Endometrium (tissue), 2 donors: ENCODE measurements around the gene SLX4IP.

Experiments
- FAIRE-seq: peaks from 2 replicates; lab custom pipeline; 2012; peaks lifted over from hg19 to GRCh38; lab: Jason Lieb, UNC
- donor health status: control.
- donor health status: control.

The SLX4IP gene

GRCh38 chr20:10651227-10651990 lies 216.3 kb downstream of the SLX4IP start:
- FAIRE-seq = no peak

- FAIRE-seq = no peak
Observed at GRCh38 chr20:10652185-10652584, 217.1 kb downstream of the SLX4IP start.

GRCh38 chr20:10652660-10653261 lies 217.7 kb downstream of the SLX4IP start:
- no peak for FAIRE-seq

GRCh38 chr20:10653599-10654249 lies 218.6 kb downstream of the SLX4IP start:
- no peak for FAIRE-seq

- no peak for FAIRE-seq
Observed at GRCh38 chr20:10654250-10654610, 219.1 kb downstream of the SLX4IP start.

GRCh38 chr20:10654630-10655029 lies 219.5 kb downstream of the SLX4IP start:
- no peak for FAIRE-seq

GRCh38 chr20:10655720-10656669 lies 220.9 kb downstream of the SLX4IP start:
- FAIRE-seq = no peak

GRCh38 chr20:10657453-10657852 lies 222.3 kb downstream of the SLX4IP start:
- no peak for FAIRE-seq

- FAIRE-seq = no peak
Observed at GRCh38 chr20:10658051-10658823, 223.1 kb downstream of the SLX4IP start.

- FAIRE-seq = no peak
Observed at GRCh38 chr20:10658876-10659632, 223.9 kb downstream of the SLX4IP start.

GRCh38 chr20:10659651-10660601 lies 224.8 kb downstream of the SLX4IP start:
- FAIRE-seq = no peak

- no peak for FAIRE-seq
Observed at GRCh38 chr20:10660661-10661060, 225.6 kb downstream of the SLX4IP start.

- no peak for FAIRE-seq
Observed at GRCh38 chr20:10661261-10661660, 226.2 kb downstream of the SLX4IP start.

GRCh38 chr20:10662151-10662550 lies 227.0 kb downstream of the SLX4IP start:
- FAIRE-seq = no peak

- FAIRE-seq = no peak
Observed at GRCh38 chr20:10662661-10663458, 227.8 kb downstream of the SLX4IP start.

- FAIRE-seq = no peak
Observed at GRCh38 chr20:10663756-10664155, 228.7 kb downstream of the SLX4IP start.

- no peak for FAIRE-seq
Observed at GRCh38 chr20:10665027-10665561, 230.0 kb downstream of the SLX4IP start.

- FAIRE-seq = no peak
Observed at GRCh38 chr20:10665791-10666190, 230.7 kb downstream of the SLX4IP start.
